Dermis blood vessel endothelial cell (primary cell): Measurements from ENCODE around the gene NUDT19. TPM values are rescaled to one million over a fixed set of nuclear protein-coding genes. Genes with fewer than 3 reads are reported as not detected.
"Not testable (repeated sequence)": the region's sequence is repeated elsewhere in the genome, so short reads cannot be mapped to it uniquely, and the experiment has no call there.

Experiments
- DNase-seq: peaks from one replicate; pipeline ENCODE4 v3.0.0; 2010
- total RNA-seq: library from RNA; depleted of rRNA; stranded (reverse); fragments of >200 nt; gene quantifications from 2 replicates; pipeline ENCODE4 v1.2.3, GENCODE V29; 2014

The NUDT19 gene
- total RNA-seq = 9.2 and 12.1 TPM in 2 replicates

GRCh38 chr19:32691291-32691951, at the start of gene NUDT19:
NUDT19 (plus strand) TSS chr19:32691821; CDS start chr19:32691961, 140 bp downstream.
- DNase-seq = peak; percentile 84

DNA sequence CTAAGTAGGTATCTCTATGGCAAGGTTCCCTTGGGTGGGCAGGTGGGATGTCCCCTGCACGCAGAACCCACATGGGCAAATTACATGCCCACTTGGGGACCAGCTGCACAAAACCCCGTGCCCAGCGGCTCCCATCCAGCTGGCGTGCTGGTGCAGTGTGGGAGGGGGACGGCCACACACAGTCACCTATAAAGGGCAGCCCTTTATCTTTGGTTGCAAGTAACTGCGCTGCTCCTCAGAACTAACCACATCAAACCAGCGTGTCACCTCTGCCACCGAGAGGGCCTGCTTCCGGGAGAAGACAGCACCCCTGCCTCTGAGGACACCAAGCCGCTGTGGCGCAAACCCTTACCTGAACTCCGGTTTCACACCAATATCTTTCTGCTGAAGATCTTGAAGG, 48.9 kb upstream of the NUDT19 start:
- no peak for DNase-seq

- no peak for DNase-seq
Observed at GRCh38 chr19:32646556-32646955, 45.1 kb upstream of the NUDT19 start.

DNA sequence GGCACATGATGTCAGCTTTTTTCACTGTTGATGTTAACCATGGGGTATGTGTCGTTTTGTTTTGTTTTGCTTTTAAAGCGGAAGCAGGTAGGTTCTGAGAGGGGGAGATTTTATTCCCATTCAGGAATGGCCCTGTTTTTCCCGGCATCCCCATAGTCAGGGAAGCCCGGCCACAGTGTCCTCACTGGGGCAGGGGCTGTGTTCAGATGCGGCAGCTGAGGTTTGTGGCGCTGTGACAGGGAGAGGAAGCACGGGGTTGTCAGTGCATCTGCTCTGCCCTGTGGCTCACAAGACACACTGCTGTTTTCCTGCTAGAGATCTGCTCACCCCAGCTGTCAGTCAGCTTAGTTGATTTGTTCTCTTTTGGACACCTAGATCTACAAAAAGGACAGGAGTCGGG, 44.3 kb upstream of the NUDT19 start:
- peak; percentile 6 for DNase-seq

- DNase-seq = no peak
Observed at GRCh38 chr19:32649751-32650150, 41.9 kb upstream of the NUDT19 start.

DNA sequence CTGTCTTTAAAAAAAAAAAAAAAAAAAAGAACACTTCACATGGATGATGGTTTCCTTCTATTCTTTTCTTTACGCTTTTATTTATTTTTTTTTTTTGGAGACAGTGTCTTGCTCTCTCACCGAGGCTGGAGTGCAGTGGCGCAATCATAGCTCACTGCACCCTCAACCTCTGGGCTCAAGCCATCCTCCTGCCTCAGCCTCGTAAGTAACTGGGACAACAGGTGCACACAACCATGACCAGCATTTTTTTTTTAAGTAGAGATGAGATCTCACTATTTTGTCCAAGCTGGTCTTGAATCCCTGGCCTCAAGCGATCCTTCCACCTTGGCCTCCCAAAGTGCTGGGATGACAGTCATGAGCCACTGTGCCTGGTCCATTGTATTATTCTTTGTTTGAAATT, 41.0 kb upstream of the NUDT19 start:
- DNase-seq = no peak

DNA sequence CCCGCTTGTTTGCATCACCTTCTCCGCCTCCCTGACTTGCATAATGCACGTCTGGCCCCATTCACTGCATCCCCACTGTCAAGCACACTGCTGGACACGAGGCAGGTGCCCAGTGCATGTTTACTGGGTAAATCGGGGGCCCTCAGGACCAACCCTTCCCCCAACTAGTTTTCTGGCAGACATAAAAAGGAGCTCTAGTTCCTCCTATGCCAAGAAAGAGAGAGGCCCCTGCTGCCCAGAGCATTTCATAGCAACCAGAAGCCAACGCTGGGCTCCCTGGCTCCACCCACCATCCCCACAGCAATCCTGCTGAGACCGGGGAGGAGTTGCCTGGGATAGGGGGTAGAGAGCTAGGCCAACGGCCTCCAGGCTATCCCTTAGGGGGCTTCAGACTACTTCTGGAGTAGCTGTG, 39.9 kb upstream of the NUDT19 start:
- DNase-seq = no peak

DNA sequence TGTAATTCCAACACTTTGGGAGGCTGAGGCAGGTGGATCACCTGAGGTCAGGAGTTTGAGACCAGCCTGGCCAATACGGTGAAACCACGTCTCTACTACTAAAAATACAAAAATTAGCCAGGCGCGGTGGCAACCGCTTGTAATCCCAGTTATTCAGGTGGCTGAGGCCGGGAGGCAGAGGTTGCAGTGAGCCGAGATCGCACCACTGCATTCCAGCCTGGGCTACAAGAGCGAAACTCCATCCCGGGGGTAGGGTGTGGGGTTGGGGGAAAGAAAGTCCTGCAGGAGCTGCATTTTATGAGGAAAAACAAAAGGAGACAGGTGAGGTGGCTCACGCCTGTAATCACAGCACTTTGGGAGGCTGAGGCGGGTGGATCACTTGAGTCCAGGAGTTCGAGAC, 39.3 kb upstream of the NUDT19 start:
- not testable (repeated sequence) for DNase-seq

DNA sequence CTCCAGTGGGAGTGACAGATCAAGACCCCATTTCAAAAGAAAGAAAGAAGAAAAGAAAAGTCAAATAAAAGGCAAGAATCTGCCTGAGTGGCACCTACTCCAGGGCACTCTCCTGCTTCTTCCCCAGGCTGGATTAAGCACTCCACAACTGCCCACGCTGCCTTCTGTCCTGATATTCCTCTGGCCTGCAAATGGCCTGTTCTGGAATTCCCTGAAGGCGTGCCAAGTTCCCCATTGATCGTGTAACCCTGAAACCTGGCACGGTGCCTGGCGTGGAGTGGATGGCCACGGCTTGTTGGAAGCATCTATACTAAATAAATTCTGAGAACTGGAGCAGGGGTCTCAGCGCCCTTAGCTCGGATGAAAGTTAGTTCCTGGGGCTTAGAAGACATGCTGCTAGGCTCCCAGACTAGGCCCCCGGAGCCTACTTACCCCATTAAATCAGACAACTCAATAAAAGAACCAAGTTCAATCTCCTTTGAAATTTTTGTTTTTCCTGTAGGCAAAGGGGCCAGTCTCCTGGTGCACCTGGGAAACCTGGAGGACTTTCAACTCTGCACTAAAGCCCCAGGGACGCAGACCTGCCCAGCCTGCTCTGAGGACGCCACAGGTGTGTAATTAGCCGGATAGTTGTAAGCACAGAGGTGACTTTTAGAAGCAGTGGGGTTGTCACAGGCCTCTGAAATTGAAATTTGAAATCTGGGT, 38.6 kb upstream of the NUDT19 start:
- peak; percentile 72 for DNase-seq

- no peak for DNase-seq
Observed at GRCh38 chr19:32653599-32653915, 38.1 kb upstream of the NUDT19 start.

DNA sequence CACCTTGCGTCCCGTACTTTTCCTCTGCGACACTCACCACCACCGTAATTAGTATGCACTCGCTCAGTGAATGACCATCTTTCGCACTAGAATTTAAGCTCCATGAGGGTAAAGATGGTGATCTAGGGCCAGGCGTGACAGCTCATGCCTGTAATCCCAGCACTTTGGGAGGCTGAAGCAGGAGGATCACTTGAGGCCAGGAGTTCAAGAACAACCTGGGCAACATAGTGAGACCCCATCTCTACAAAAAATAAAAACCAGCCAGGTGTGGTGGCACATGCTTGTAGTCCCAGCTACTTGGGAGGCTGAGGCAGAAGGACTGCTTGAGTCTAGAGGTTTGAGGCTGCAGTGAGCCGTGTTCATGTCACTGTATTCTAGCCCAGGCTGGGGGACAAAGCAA, 35.2 kb upstream of the NUDT19 start:
- DNase-seq = not testable (repeated sequence)

DNA sequence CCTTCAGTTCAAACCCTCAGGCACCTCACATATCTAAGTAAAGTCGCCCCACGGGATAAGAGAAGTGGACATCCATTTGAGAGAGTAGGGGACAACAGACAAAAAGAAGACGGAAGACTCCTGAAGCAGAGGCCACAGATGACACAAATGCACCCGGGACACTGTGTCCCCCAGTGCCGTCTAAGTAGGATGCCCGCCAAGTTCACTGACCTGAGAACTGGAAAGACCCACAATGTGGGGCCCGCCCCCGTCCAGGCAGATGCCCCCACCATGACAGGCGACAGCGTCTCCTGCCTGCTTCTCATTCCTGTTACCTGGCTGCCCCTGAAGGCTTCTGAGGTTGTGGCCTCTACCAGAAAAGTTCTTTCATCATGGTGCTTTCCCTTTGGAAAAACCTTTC, 33.5 kb upstream of the NUDT19 start:
- DNase-seq = no peak

DNA sequence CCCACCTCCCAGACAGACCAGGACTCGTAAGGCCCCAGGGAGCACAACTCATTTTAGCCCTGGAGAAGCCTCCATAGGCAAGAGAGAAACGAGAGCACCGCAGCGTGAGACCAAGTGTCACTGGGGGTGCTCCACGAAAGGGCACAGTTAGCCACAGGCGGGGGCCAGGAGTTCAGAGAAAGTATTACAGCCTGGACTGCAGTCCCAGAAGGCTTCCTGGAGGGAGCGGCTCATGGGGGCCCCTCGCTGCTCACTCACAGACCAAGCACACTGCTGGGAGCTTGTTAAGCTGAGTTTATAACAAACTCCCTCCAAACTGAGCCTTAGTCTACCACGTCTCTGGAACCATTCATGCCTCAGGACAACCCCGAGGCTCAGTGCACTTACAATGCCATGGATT, 33.1 kb upstream of the NUDT19 start:
- DNase-seq = no peak

- no peak for DNase-seq
Observed at GRCh38 chr19:32661318-32661717, 30.3 kb upstream of the NUDT19 start.

GRCh38 chr19:32662186-32662585, 29.4 kb upstream of the NUDT19 start:
- DNase-seq = peak; percentile 83

GRCh38 chr19:32666084-32666483, 25.5 kb upstream of the NUDT19 start:
- no peak for DNase-seq

DNA sequence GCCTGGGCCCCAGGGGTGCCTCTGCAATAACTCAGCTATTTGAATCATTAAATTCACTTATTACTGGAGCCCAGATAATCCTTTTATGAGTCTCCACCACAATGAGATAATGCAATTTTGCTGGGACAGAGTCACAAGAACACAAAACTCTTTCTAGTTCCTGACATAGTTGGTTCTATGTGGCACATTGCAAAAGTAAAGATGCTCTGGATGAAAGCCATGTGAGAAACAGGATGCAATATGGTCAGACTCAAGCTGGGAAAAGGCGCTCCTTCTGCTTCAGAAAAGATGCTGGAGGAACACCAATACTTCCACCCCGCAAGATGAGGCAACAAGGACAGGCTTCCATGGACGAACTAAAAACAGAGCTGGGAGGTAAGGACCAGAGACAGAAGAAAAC, 22.3 kb upstream of the NUDT19 start:
- DNase-seq = no peak

DNA sequence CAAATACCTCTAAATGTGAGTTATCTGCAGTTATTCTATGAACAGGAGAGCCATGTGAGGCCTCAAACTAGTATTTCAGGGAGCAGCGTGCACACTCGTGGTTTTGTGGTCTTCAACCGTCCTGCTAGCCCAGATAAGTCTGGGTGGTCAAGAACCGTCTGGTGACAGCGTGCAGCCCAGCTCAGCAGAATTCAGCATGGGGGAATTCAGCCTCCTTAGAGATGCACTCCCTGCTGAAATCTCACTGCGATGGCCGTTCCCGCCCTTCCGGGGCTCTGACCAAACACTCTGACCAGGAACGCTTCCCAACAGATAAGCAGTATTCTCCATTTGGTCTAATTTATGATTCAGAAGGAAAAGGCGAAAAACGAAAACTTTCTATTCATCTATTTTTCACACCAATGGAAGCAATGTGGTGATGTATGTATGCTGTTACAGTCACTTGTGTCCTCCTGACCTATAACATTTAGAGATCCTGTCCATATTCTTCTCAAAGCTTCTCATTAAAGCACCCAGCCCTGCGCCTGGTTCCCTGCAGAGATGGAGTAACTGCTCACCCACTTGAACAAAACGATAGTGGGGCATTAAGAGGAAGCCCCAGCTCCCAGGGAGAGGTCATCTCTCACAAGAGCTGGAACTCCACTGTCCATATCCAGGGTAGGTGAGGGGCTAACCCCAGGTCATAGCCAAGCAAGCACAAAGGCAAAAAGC, 19.6 kb upstream of the NUDT19 start:
- DNase-seq = no peak

DNA sequence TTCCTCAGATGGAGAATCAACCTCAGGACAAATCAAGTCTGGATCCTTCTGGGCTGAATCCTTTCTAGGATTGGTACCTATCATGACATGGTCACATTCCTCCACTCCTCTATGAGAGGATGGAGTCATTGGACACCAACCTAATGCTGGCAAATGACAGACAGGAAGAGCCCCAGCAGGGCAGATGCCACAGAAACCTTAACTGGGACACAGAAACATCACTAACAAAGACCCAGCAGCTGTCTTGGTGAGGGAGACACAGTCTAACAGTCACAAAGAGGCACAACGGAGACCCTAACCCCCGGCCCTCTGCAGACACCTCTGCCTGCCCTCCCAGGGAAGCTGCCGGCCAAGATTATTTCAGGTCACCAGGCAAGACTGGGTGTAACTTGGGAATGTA, 18.8 kb upstream of the NUDT19 start:
- no peak for DNase-seq

DNA sequence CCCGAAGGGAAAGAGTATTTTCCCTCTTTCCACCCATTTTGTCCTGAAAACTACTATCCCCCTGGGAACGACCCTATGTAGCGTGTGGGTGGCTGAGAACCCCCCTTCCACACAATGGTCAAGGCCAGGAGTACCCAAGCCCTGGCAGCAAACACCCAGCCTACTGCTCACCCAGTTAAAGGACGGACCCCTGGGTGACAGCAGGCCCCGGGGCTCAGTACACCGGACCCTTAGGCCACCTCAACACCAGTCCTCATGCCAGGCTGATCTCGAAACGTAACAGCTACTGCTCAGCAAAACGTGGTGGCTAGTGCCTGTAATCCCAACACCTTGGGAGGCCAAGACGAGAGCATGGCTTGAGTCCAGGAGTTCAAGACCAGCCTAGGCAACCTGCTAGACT, 18.0 kb upstream of the NUDT19 start:
- no peak for DNase-seq

GRCh38 chr19:32674153-32674930, 17.3 kb upstream of the NUDT19 start:
- DNase-seq = peak; percentile 27

DNA sequence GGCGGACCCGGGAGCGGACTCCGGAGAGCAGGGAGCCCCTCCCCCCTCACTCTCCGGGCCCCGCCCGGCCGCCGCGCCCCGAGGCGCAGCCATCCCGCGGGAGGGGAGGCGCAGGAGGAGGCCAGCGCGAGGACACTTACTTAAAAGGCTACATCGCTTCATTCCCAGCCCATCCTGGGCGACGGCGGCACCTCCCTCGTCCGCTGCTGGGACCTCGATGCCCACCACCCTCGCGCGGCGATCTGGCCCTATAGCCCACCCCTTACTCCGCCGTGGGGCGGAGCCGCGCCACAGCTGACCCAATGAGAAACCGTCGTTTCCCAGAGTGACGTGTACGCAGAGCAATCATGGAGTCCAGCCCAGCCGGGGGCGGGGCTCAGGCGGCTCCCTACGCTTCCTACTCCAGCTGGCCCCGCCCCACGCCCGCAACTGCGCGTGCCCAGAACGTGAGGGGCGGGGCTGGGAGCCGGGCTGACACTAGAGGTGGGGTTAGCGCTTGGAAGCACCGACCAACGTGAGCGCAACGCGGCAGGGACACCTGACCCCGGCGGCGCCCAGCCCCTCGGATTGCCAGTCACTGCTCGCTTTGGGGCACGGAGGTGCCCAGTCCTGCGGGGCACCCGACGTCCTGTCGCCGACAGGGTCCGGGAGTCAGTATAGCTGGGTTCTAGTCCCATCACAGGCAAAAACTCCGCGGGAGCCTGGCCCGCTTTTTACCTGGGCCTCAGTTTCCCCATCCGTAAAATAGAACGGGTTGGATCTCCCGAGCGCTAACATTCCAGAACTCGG, 16.5 kb upstream of the NUDT19 start, which contains the start of gene ANKRD27:
Gene ANKRD27 (minus strand): TSS at position 250 of the 789 bp plus-strand sequence. CDS start 16,165 bp downstream, outside the sequence.
- DNase-seq = peak; percentile 99
